ENCODE measurements around the gene CLN3. TPM values are rescaled to one million over a fixed set of nuclear protein-coding genes. Genes with fewer than 3 reads are reported as not detected.

Gene CLN3
- total RNA-seq: 100 to 1,000 TPM in 2 of 3 donors, 10 to 100 TPM in 1; 73.4 to 125 (median 101) TPM
- long read RNA-seq, donor 1, transcript CLN3-244 (16 exons, 3,832 nt): major isoform, 26 of 71 reads
- long read RNA-seq, donor 1, transcript CLN3-205 (15 exons, 1,876 nt): minor isoform, 18 of 71 reads
- long read RNA-seq, donor 1, partial matches to known transcripts: 2 of 71 reads
- long read RNA-seq, donor 1, other reads (novel, unspliced or antisense): 16 of 71 reads
- long read RNA-seq, donor 2, transcript CLN3-244 (16 exons, 3,832 nt): major isoform, 74 of 130 reads
- long read RNA-seq, donor 2, transcript CLN3-205 (15 exons, 1,876 nt): minor isoform, 34 of 130 reads
- long read RNA-seq, donor 2, partial matches to known transcripts: 8 of 130 reads
- long read RNA-seq, donor 2, other reads (novel, unspliced or antisense): 7 of 130 reads

GRCh38 chr16:28491970-28492474 lies at the start of gene CLN3:
TSS of gene CLN3 (minus strand) at chr16:28492074. CDS start at chr16:28491759, 315 bp downstream.
- H3K9me3 ChIP-seq: no peaks in the 10 kb centered on the region
- H3K4me1 ChIP-seq (ENCODE audit: low read depth): peaks cover 31% of the 10 kb centered on the region
- DNase-seq (peak; percentile 91 to 96 (median 95)), ATAC-seq (peak; percentile 75)
- H3K36me3 ChIP-seq (ENCODE audit: low read depth): peaks cover 4% of the 10 kb centered on the region
- TF ChIP-seq CTCF (IDR thresholded peaks at IDR 0.05): no peak
- intact Hi-C loops (cut with DNase I, micrococcal nuclease): no loop called here
- H3K4me3 ChIP-seq: peak within 1 kb of the TSS; percentile 78

- ATAC-seq (no peak), DNase-seq (no peak)
- no peaks in the 10 kb centered on the region for H3K9me3 ChIP-seq
- no peak overlapping the region for H3K4me3 ChIP-seq
- peaks cover 27% of the 10 kb centered on the region for H3K4me1 ChIP-seq (ENCODE audit: low read depth)
- TF ChIP-seq CTCF (IDR thresholded peaks at IDR 0.05): no peak
- intact Hi-C loops (cut with DNase I, micrococcal nuclease): no loop called here
- H3K36me3 ChIP-seq (ENCODE audit: low read depth): no peaks in the 10 kb centered on the region
Measured at GRCh38 chr16:28540346-28540745, 48.5 kb upstream of the CLN3 start.

- intact Hi-C loops (cut with DNase I, micrococcal nuclease): no loop called here
- ATAC-seq (peak; percentile 72), DNase-seq (peak; percentile 89 to 93 (median 90))
- TF ChIP-seq CTCF (IDR thresholded peaks at IDR 0.05): no peak
- no peaks in the 10 kb centered on the region for H3K9me3 ChIP-seq
- peaks cover 27% of the 10 kb centered on the region for H3K4me1 ChIP-seq (ENCODE audit: low read depth)
- H3K4me3 ChIP-seq: peak within 1 kb of the TSS; percentile 20
- no peaks in the 10 kb centered on the region for H3K36me3 ChIP-seq (ENCODE audit: low read depth)
Measured at GRCh38 chr16:28538733-28539596, 47.1 kb upstream of the CLN3 start, which contains the start of gene NUPR1. TSS of gene NUPR1 (minus strand) at chr16:28538974. CDS start at chr16:28538907, 67 bp downstream.

GRCh38 chr16:28537964-28538732 lies 46.3 kb upstream of the CLN3 start:
- TF ChIP-seq CTCF (IDR thresholded peaks at IDR 0.05): no peak
- H3K9me3 ChIP-seq: no peaks in the 10 kb centered on the region
- peak overlapping the region; percentile 20 for H3K4me3 ChIP-seq
- ATAC-seq (peak; percentile 1), DNase-seq (peak in 2 of 3 donors; percentile 58 to 60)
- no peaks in the 10 kb centered on the region for H3K36me3 ChIP-seq (ENCODE audit: low read depth)
- peaks cover 28% of the 10 kb centered on the region for H3K4me1 ChIP-seq (ENCODE audit: low read depth)
- intact Hi-C loops (cut with DNase I, micrococcal nuclease): no loop called here

GRCh38 chr16:28537076-28537475 lies 45.2 kb upstream of the CLN3 start:
- TF ChIP-seq CTCF (IDR thresholded peaks at IDR 0.05): no peak
- Histone ChIP-seq H3K36me3 (ENCODE audit: low read depth) (no peaks in the 10 kb centered on the region), H3K4me1 (ENCODE audit: low read depth) (peaks cover 31% of the 10 kb centered on the region), H3K9me3 (no peaks in the 10 kb centered on the region), H3K4me3 (no peak overlapping the region)
- ATAC-seq (no peak), DNase-seq (no peak)
- intact Hi-C loops (cut with DNase I, micrococcal nuclease): no loop called here

All from mucosa of descending colon (tissue), 3 donors.